Cardiac fibroblast (primary cell): ENCODE results near the gene ZNF319.

Experiments used
- DNase-seq, 2 donors: peaks; one replicate each; pipeline versions ENCODE4 v3.0.0 to v3.0.0-alpha.2; 2010; ENCODE audit warnings: low read depth in 2 of 2
- H3K4me3 ChIP-seq, 2 donors: replicated peaks in 1 of 2; 1 replicate in 1 of 2; 2 replicates in 1 of 2; pipeline ENCODE4 v1.5.1; 2011; ENCODE audit warnings: low read depth in 2 of 2, low read length in 2 of 2, mild to moderate bottlenecking in 2 of 2, moderate library complexity in 1 of 2
- TF ChIP-seq, protein P1 (sequence below): IDR thresholded peaks from one replicate; pipeline ENCODE4 v1.5.1; 2011; ENCODE audit warnings: low read depth, mild to moderate bottlenecking, low read length, inconsistent platforms

ZNF319 gene

DNA sequence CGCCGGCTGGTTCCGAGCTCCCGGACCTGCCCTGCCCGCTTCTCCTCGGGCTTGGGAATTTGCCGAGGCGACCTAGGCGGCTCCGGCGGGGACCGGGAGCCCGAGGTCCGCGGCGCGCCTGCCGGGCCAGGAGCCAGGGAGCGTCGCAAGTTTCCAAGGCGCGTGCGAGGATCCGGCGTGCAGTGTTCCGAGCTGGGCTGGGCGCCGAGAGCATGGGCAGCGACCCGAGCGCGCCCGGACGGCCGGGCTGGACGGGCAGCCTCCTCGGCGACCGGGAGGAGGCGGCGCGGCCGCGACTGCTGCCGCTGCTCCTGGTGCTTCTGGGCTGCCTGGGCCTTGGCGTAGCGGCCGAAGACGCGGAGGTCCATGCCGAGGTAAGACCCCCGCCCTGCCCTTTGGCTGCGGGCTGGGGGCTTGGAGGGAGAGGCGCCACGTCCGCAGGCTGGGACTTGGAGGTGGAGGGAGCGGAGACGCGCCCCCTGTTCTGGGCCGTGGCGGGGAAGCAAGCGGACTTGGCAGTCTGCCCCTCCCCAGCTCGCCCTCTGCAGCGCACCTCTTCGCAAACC, 25.8 kb upstream of the ZNF319 start:
- peak; percentile 56 to 57 for DNase-seq
- peak overlapping the region; percentile 56 to 61 for H3K4me3 ChIP-seq
- TF ChIP-seq, protein P1, sequence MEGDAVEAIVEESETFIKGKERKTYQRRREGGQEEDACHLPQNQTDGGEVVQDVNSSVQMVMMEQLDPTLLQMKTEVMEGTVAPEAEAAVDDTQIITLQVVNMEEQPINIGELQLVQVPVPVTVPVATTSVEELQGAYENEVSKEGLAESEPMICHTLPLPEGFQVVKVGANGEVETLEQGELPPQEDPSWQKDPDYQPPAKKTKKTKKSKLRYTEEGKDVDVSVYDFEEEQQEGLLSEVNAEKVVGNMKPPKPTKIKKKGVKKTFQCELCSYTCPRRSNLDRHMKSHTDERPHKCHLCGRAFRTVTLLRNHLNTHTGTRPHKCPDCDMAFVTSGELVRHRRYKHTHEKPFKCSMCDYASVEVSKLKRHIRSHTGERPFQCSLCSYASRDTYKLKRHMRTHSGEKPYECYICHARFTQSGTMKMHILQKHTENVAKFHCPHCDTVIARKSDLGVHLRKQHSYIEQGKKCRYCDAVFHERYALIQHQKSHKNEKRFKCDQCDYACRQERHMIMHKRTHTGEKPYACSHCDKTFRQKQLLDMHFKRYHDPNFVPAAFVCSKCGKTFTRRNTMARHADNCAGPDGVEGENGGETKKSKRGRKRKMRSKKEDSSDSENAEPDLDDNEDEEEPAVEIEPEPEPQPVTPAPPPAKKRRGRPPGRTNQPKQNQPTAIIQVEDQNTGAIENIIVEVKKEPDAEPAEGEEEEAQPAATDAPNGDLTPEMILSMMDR = no peak

DNA sequence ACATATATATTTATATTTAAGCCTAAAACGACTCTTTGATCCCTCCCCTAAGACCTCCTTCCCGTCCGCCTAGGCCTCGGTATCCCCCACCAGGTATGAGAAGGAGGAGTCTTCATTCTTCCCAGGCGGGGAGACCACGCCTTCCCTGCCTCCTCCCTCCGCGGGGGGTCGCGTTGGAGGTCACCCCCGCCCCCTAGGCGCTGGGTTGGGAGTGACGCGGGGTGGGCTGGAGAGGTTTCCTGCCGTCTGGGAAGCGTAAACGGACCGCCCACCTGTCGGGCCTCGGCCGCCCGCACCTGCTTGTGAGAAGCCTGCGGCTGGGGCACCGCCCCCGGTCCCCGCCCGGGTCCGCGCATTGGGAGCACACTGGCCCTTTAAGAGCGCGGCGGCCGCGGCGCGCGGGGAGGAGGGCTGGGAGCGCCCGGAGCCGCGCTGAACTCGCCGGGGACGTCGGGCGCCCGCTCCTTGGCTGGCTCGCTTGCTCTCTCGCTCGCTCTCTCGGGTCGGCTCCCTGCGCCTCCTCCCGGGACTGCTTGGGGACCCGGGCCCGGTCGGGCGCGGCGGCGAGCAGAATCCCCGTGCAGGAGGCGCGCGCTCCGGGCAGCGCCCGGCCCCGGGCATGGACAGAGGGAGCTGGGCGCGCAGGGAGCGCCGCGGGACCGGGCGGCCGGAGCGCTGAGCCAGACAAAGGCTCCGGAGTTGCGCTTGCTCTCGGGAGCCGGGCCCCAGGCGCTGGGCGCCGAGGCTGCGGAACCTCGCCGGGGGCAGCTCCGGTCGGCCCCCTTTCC, 25.1 kb upstream of the ZNF319 start, which contains the start of gene MMP15:
MMP15 (plus strand) TSS at position 404 of the 788 bp plus-strand sequence. CDS start 597 bp downstream, outside the sequence.
- H3K4me3 ChIP-seq = peak within 1 kb of the TSS; percentile 56 to 61
- peak; percentile 63 to 64 for DNase-seq
- TF ChIP-seq, protein P1 = no peak

DNA sequence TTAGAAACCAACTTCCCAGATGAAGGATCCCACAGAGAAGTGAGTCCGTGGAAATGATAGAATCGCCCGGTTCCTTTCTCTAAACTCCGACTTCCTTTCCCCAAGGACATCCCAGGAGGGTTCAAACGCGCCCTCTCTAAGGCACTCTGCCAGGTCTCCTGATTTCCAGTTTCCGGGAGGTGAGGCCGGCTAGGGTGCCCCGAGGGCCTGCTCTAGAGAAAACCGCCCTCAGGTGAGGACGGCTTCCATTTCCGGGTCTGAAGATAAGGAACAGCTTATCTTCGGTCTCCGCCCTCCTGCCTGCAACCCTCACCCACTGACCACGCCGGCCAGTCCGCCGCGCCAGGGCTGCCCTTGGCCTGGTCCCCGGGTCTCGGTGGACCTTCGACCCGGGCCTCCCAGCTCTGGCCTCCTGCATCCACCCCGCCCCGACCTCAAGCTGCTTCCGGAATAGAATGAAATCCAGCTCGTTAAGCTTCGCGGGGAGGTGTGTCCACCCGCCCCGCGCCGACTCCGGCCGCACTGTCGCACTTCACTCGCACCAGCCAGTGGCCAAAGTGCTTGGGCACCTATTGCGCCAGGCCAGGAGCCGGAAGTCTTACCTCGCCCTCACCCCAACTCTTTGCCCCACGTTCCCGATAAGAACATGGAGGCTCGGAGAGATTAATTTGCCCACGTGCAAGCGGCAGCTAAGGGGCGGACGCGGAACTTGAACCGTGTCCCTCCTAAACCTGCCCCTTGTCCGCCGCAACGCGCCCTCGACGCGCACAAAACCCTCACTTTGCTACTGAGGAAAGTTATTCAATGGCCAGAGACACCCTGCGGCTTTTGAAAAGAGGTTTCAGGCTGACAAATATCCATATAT, 24.2 kb upstream of the ZNF319 start:
- TF ChIP-seq, protein P1 = no peak
- DNase-seq = peak in 1 of 2 donors; percentile 21
- peak overlapping the region; percentile 56 to 61 for H3K4me3 ChIP-seq

DNA sequence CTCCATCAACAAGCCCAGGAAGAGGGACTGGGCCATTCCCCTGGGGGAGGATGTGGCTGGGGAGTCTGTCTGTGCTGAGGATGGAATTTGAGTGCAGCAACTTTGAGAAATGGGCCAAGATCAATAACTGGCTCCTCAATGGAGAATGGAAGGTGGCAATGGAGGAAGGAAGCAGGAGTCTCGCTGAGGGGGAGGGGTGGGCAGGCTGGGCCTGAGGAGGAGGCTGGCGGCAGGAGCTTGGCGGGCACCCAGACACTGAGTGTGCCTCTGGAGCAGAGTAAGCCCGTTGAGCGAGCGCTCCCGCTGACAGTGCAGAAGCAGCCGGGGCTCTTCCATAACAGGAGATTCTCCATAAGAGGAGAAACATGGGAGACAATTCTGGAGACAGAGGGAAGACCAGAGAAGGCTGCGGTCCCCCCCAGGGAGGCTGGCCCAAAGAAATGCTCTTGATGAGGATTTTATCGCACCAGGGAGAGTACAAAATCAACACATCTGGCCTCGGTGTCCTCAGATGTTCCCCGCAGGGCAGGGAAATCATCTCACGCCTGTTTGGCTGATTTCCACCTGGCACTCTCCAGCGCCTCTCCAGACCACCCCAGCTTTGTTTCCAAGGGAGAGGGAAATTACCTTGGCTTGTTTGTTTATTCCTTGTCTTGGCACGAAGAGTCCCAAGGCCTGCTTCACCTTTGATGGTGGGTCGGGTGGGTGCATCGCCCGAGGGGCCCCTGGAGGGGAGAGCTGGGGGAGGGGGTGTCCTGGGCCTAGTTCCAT, 22.3 kb upstream of the ZNF319 start:
- no peak overlapping the region for H3K4me3 ChIP-seq
- TF ChIP-seq, protein P1 = no peak
- DNase-seq = peak; percentile 68 to 79

DNA sequence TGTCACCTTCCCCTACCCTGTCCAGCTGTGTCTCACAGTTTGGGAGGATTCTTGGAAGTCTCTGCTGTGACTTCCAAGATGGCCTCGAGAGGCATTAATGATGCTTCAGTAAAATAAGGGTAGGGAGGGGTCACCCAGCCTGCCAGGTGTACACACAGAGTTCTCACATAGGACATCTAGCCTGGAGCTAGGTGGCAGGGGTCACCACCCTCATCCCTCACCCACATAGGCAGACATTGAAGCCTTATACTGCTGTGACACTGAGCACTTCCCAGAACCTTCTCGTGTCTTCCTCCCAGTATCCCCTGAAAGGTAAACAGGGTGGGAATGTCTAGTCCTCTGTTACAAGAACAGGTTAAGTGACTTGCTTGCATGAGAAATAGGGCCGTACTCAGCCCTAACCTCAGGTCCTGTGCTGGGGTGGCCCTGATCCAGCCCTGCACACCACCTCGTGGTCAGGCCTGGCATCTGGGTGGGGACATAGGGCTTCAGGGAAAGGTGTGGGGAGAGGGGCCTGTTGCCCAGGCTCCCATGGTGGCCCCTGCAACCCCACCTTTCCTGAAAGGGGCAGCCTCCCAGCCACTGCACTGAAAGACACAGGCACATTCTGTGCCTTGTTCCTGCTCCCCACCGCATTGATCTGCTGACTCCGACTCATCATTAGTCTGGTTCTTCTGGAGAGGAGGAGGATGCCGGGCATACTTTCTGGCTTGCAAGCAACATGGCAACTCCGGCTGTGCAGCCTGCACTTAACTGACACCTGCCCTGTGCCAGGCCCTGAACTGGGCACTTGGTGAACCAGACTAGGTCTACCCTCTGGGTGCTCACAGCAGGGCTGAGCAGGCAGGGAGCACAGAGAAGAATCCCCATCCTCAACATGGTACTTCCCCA, 21.4 kb upstream of the ZNF319 start:
- DNase-seq = peak; percentile 27 to 62
- H3K4me3 ChIP-seq = no peak overlapping the region

More for the DNA sequence above, 21.4 kb upstream of the ZNF319 start:
- TF ChIP-seq, protein P1 = no peak
